C4-2B (cell line): ENCODE data around the gene HTR7.

ENCODE experiments used
- ZFX ChIP-seq: fragments of 450-650 bp; IDR thresholded peaks from 2 replicates; pipeline ENCODE4 v1.6.1; 2017
- TF ChIP-seq, protein P1 (sequence below): fragments of 450-650 bp; conservative IDR thresholded peaks from 2 replicates; pipeline ENCODE4 v1.5.1; 2017; ENCODE audit warnings: mild to moderate bottlenecking

DNA sequence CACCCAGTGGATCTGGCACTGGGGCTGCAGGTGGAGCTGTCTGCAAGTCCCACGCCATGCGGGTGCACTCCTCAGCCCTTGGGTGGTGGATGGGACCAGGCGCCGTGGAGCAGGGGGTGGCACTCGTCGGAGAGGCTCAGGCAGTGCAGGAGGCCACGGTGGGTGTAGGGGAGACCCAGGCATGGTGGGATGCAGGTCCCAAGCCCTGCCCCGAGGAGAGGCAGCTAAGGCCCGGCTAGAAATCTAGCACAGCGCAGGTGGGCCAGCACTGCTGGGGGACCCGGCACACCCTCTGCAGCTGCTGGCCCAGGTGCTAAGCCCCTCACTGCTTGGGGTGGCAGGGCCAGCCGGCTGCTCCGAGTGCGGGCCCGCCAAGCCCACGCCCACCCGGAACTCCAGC, 25.7 kb downstream of the HTR7 start:
- TF ChIP-seq, protein P1, sequence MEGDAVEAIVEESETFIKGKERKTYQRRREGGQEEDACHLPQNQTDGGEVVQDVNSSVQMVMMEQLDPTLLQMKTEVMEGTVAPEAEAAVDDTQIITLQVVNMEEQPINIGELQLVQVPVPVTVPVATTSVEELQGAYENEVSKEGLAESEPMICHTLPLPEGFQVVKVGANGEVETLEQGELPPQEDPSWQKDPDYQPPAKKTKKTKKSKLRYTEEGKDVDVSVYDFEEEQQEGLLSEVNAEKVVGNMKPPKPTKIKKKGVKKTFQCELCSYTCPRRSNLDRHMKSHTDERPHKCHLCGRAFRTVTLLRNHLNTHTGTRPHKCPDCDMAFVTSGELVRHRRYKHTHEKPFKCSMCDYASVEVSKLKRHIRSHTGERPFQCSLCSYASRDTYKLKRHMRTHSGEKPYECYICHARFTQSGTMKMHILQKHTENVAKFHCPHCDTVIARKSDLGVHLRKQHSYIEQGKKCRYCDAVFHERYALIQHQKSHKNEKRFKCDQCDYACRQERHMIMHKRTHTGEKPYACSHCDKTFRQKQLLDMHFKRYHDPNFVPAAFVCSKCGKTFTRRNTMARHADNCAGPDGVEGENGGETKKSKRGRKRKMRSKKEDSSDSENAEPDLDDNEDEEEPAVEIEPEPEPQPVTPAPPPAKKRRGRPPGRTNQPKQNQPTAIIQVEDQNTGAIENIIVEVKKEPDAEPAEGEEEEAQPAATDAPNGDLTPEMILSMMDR = no peak
- no peak for TF ChIP-seq ZFX
